HG03097 (cell line): ENCODE results near the gene TSC22D1.

ENCODE experiments used
- ATAC-seq: cut with Tn5 transposase; IDR thresholded peaks from one replicate; pipeline ENCODE4 v1.9.1; 2021; ENCODE audit not compliant: unreplicated experiment, low FRiP score

The TSC22D1 gene

DNA sequence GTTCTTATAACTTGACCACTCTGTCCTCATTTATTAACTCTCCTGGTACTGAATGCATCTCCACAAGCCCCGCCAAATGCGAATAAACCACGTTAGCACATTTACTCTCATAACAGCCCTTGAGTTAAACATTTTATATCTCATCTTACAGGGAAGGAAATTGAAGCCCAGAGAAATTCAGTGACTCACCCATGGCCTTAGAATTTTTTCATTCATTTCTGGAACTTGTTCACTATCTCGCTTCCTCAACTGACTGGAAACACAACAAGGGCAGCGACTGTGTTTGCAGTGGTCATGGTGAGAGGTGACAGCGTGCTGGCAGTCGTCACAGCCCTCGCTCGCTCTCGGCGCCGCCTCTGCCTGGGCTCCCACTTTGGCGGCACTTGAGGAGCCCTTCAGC, 163.0 kb downstream of the TSC22D1 start:
- ATAC-seq: no peak

DNA sequence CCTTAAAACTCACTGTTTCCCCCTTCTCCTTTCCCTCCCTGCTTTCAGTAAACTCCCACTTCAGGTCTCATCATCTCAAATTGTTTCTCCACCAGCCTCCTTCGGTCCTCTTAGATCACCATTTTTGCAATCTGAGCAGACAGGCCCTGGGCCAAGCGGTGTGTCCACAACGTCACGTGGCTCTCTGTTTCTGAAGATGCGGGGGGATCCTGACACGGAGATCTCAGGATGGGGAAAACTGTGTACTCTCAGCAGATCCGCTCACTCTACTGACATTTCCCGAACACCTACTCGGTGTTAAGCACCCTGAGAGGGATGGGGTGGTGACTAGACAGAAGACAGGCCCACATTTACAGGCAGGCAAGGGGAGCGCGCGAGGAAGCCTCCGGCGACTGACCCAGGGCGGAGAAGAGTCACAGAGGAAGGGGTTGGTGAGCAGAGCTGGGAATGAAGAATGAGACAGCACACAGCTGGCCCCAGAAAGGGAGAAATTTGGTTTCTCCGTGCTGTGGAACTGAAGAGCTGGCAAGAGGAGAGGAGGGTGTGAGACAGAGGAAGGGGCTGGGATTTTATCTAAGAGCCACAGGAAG, 163.7 kb downstream of the TSC22D1 start:
- no peak for ATAC-seq

DNA sequence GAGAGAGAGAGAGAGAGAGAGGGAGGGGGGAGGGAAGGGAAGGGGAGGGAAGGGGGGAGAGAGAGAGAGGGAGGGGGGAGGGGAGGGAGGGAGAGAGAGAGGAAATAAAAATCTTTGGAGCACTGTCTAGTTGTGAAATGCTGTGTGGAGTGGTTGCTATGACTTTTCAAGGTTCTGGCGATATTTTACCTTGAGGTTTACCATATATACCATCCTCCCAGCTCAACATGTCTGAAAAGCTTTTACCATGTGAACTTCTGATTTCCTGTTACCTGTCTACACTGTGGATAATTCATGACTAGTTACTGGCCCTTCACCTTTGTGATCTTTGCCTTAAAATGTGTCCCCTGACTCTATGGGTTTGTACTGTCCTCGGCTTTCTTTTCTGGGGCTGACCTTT, 164.3 kb downstream of the TSC22D1 start:
- ATAC-seq: no peak

DNA sequence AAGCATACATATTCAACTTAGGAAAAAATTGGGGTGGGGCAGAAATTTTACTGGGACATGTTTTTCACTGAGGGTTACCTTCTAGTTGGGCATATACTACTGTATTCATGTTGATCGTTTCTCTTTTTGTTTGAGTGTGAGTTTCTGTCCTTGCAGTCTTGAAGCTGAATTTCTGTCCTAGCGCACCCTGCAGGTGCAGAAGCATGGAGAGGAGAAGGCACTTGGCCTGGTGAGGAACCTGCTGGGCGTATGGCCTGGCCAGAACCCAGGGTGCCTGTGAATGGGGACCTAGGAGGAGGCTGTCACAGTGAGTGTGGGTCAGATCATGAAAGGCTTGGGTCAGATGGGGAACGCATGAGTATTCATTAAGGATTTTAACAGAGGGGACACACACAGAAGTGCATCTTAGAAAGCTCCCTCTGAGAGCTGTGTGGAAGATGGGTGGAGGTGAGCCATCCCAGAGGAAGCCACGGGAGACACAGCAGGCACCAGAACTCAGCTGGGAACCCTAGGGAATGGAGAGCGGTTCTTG, 165.7 kb downstream of the TSC22D1 start:
- no peak for ATAC-seq

DNA sequence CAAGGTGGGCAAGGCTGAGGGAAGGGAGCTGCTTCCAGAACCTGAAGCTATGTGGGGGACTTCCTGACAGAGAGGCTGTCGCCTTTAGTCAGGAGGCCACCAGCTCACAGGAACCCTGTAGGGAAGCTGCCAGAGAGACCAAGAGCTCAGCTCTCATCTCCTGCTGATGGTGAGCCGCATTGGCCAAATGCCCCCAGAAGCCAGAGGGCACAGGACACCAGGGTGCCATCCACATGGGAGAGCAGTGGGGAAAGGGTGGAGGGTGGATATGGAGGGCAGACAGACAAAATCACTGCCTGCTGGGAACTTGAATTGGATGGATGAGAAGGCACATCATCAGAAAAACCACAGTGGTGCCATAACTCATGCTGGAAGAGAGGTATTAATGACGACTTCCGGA, 166.5 kb downstream of the TSC22D1 start:
- ATAC-seq: no peak

DNA sequence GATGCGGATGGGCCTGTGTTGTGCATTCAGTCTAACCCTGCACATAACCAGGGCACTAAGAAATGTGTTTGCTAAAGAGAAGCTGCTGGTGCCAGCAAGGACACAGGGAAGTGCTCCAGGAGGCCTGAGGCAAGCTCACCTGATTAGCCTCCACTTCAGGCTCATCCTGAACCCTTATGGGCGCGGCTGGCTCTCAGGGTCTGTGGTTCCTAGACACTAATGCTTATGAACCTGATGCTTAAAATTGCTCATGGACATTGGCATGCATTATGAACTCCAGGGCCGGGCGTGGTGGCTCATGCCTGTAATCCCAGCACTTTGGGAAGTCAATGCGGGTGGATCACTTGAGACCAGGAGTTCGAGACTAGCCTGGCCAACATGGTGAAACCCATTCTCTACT, 168.2 kb downstream of the TSC22D1 start:
- no peak for ATAC-seq

DNA sequence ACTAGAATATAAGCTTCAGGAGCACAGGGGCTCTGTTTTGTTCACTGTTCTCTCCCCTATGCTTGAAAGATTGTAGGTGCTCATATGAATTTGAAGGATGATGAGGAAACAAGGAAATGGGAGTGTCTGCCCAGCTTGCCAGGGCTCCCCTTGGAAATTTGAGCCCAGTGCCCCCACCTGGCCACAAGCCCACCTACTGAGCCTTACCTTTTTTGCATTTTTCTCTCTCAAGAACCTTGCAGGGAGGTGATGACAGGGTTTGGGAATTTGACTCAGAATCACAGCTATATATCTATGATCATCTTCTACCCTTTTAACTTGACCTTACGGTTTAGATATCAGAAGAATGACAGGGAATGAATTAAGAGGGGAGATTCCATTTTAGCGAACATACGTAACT, 168.8 kb downstream of the TSC22D1 start:
- ATAC-seq: no peak

DNA sequence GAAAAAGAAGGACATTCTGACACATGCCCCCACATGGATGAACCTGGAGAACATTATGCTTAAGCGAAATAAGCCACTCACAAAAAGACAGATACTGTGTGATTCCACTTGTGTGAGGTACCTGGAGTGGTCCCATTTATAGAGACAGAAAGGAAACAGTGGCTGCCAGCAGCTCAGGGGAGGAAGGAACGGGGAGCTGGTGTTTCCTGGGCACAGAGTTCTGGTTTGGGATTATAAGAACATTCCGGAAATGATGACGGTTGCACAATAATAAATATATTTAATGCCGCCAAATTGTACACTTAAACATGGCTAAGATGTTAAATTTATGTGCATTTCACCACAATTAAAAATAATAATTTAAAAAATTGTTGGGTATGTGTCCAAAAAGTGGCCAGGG, 169.5 kb downstream of the TSC22D1 start:
- ATAC-seq: no peak

DNA sequence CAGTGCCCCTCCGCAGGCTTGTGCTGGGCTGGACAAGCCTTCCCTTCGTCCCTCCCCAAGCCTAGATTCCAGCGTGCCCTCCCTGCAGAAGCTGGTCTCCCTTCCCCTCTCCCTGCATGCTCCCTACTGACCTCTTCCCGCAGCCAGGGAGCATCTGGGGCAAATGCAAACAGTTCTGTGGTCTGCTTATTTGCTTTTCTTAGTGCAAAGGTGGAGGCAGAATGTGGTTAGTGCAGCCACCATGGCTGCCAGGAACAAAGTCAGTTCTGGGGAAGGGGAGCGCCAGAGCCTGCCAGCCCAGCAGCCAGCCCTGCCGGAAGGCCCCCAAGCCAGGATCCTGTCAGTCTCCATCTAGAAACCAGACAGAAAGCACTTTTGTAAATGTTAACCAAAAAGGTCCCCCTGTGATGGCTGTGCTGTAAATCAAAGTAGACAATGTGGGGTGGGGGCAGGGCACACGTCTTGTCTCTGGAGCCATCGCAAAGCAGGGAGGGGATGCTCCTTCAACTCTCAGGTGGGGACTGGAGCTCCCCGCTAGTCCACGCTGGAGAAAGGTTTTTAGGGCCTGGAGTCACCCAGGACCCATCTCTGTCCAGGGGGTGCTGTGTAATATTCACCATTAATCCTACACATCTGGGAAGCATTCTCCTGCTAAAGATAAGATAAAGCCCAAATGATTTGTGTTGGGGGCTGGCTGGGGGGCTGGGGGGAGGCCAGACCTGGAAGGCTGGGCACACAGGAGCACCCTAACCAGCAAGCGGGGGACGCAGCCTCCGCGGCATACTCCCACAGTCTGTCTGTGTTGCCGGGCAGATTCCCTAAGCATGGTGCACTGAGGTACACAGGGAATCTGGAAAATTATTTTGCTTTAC, 171.6 kb downstream of the TSC22D1 start:
- ATAC-seq: no peak

DNA sequence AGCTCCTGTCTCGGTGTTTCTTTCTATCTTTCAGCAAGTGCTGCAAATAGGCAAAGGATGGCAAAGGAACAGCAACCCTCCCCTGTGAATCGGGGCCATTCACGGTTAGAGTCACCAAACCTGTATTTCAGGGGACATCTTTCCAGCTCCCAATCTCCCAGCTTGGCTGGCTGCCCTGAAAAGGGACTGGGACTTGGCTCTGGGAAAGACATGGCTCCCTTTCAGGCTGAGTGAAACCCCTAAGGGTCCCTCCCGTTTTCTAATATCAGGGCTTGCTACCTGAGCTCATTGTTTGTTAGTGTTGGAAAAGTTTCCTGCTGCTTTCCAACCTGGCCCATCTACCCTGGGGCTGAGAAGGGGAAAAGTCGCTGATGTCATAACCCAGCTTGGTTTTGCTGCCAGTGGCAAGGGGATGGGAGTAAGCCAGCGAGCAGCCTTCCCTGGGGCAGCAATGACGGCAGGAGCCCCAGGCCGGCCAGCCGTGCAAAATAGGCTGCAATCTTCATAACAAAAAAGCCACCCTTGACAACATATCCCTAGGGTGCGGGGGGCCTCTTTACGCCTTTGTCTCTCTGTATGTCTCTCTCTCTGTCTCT, 172.6 kb downstream of the TSC22D1 start:
- ATAC-seq: no peak

DNA sequence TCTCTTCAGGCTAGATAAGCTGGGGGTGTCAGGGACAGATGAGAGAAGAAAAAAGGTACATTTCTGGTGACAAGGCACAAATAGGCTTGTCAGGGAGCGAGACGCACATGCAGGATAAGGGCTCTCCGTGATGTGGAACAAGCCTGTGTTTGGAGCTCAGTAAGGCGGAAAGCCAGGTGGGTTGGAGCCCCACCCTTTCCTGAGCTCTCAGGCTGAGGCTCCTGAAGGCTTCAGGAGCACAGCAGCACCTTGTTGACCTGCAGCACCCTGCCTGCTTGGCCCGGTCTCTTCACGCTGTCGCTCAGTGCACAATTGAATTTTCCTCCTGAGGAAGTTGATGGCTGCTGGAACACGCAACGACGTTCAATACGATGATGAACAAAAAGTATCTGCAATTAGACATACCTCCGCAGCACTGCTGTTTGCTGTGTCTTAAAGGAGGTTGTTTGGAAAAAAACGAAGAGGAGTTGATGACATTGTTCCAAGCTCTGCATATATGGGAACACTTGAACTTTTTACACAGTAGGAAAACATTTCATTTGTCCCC, 173.2 kb downstream of the TSC22D1 start:
- no peak for ATAC-seq

DNA sequence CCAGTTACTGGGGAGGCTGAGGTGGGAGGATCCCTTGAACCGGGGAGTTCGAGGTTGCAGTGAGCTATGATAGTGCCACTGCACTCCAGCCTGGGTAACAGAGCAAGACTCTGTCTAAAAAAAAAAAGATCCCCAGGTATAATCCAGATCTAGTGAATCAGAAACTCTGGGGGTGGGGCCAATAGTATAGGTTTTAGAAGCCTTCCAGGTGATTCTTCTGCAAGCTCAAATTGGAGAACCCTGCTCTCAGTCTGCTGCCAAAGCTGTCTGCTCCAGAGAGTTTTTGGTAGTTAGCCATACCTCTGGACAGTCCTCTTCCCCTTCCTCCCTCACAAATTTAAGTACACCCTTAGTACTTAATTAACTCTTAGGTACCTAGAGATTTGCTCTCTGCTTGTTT, 174.6 kb downstream of the TSC22D1 start:
- no peak for ATAC-seq

DNA sequence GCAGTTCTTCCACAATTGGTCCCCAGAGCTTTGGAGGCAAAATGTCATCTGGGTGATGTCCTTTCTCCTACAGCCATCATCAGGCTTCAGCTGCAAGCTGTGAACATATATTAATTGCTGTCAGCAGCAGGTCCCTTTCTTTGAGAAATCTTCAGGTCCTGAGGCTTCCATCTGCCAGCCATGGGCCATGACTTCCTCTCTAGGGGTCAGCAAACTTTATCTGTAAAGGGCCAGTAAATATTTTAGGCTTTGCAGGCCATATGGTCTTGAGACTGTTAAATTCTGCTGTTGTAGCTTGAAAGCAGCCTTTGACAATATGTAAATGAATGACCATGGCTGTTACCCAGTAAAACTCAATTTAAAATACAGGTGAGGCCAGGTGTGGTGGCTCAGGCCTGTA, 175.4 kb downstream of the TSC22D1 start:
- no peak for ATAC-seq

DNA sequence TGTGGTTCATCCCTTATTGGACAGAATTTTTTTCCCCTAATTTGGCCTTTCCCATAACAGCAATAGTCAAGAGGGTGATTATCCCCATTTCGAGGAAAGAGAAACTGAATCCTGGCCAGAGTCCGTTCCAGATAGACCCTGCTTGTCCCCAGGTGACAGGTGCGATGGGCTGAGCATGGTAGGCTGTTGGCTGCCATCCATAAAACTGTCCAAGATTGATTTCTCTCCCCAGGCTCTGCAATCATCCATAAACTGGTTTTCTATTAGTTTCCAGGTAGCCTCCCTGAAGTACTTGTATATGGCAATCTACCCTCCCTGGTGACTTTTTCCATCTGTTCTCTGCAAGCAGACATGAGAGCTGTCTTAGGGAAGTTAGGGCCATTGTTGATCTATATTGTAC, 177.1 kb downstream of the TSC22D1 start:
- ATAC-seq: no peak

DNA sequence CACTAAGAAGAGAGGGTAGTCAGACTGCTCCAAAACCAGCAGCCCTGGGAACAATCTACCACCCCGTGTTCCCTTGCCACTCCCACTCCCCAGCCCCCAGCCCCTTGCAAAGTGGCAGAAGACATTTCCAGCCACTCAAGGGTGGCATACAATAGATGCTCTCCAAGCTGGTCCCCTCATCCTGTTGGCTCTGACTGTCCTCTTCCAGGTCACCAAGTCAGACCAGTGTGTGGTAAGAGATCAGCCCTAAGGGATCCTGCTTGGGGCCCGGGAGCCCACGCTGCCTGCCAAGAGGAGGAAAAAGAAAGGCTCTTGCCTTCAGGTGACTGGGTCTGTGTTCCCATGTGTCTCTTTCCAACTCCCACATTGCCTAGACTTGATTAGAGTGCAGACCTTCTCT, 177.5 kb downstream of the TSC22D1 start:
- no peak for ATAC-seq

DNA sequence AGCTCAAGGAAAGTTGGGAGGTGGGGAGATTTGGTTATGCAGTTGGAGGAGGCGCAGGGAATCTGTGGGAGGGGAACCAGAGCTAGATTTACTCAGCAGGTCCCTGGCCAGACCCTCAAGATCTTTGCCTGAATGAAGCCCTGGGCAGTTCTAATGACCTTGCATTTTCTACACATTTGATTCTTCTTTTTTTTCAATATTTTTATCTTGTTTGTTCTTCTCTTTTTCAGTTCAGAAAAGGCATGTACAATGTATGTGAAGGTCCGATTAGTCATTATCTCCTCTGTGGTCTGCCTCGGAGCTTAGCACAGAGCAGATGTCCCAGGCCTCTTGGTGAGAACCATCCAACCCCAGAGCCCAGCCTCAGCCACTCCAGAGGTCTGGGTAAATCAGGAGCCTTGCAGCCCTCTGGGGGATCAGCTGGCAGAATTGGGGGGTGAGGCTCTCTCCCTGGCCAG, 178.3 kb downstream of the TSC22D1 start:
- no peak for ATAC-seq

DNA sequence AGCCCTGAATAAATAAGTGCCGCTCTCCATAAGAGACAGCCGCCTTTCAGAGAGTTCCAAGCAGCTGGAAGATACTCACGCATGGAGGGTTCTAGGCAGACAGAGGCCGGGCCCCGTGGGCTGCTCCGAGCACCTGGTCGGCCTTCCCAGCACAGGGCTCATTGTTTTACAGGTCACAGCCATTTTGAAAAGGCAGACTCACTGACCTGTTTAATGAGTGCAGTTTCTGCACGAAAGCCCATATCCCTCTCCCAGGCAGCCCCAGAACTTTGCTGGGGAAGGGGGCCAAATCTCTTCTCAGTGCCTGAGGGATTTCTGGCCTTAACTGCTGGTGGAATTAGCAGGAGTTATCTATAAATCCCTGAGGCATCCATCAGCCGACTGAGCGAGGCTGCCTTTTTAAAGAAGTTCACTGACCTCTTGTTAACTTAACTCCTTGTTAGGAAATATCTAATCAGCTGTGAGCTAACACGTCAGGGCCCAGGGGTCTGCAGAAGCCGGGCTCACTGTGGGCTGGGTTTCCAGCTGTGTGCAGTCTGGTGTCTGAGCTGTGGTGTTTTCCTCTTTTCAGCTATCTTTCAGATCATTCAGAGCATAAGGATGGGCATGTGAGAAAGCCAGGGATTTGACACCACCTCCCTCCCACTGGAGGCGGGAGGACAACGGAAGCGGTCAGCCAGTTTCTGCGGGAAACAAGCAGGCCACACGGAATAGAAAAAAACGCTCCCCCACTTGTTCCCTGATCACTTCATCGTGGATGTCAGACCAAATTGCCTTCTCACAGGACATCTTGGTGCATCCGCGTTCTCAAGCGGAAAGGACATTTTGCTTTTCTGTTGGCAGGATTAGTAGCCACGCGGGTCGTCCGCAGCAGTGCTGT, 179.2 kb downstream of the TSC22D1 start:
- no peak for ATAC-seq

DNA sequence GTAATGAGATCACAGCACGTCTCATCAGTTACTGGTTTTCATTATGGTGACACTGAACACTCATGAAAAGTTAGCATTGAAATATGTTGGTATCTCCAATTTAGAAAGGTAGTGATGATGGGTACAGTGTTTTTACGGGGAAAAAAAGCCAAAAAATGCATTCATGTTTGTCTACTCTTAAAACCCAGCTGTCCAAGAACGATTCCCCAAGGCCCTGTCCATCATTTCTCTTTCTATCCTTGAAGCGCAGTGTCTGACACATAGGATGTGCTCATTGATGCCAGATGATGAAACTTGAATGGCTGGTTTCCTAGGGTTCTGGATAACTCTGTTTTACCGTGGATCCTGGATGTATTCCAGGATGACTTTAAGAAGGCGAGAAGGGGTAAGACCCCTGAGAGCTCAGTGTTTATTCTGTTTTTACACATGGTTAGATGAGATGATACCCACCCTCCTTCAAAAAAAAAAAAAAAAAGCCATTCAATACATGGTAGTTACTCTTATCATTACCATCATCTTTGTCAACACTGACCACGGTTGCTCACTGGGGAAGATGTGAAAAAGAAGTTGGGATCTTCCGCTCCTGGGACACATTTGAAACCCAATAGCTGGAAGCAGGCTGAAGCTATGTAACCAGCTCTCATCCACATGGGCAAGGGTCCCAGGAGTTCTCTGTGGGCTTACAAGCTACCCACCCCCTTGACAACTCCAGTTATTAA, 180.0 kb downstream of the TSC22D1 start:
- ATAC-seq: no peak

DNA sequence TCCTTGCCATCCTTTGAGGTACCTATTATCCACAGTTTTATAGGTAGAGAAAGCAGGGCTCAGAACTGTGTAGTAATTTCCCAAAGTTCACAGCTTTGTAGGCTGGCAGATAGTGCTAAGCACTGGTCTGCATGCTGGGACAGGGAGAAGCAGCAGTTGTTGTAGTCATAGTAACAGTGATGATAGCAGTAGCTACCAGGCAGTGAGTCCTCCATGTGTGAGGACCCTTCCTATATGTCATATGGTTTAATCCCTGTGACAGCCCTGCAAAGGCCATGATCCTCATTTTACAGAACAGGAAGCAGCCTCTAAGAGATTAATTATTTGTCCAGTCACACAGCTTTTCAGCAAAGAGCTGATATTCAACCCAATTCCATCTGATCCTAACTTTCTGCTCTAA, 181.5 kb downstream of the TSC22D1 start:
- no peak for ATAC-seq

DNA sequence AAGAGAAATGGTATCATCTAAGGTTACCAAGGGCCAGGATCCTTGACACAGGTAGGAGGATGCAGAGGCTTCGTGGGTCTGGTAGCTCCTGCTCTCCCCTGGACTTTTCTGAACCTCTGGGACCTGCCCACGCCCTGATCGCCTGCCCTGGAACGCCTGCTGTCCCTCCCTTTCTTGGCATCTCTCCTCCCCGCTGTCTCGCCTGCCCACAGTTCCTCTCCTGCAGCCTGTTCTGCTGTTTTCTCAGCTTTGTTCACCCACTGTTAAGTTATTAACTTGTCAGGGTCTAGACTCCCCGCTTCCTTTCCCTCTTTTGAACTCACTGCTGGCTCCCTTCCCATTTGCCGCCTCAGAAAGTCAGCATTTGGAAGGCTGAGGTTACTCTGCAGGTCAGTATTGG, 182.7 kb downstream of the TSC22D1 start:
- ATAC-seq: no peak
